ENCODE measurements around the gene CTBP1. TPM values are rescaled to one million over a fixed set of nuclear protein-coding genes. Genes with fewer than 3 reads are reported as not detected.

CTBP1 gene
- total and polyA plus RNA-seq, 4 donors: 121 to 204 (median 138) TPM

- ATAC-seq (ENCODE audit: insufficient read depth, low FRiP score) (no peak), DNase-seq (no peak)
- H3K9me3 ChIP-seq (ENCODE audit: control insufficient read depth in 4 of 4, insufficient read depth in 3 of 4, low read length in 3 of 4): peaks cover 0 to 3% (median 0%) of the 10 kb centered on the region in 4 donors
- H3K36me3 ChIP-seq (ENCODE audit: control insufficient read depth in 4 of 4, insufficient read depth in 4 of 4, low read length in 4 of 4): peaks cover under 1 to 89% (median 37%) of the 10 kb centered on the region in 4 donors
- H3K27me3 ChIP-seq (ENCODE audit: control insufficient read depth in 3 of 3, insufficient read depth in 3 of 3, low read length in 2 of 3): no peaks in the 10 kb centered on the region
- H3K27ac ChIP-seq (ENCODE audit: low read depth in 1 of 2, low read length in 1 of 2): no peak overlapping the region
- H3K4me1 ChIP-seq (ENCODE audit: control insufficient read depth in 5 of 5, insufficient read depth in 5 of 5, low read length in 5 of 5): peaks cover 0 to 17% (median 6%) of the 10 kb centered on the region in 5 donors
- H3K9ac ChIP-seq (ENCODE audit: insufficient read depth in 1 of 2, low read length in 2 of 2): no peak overlapping the region
- TF ChIP-seq, protein P1, sequence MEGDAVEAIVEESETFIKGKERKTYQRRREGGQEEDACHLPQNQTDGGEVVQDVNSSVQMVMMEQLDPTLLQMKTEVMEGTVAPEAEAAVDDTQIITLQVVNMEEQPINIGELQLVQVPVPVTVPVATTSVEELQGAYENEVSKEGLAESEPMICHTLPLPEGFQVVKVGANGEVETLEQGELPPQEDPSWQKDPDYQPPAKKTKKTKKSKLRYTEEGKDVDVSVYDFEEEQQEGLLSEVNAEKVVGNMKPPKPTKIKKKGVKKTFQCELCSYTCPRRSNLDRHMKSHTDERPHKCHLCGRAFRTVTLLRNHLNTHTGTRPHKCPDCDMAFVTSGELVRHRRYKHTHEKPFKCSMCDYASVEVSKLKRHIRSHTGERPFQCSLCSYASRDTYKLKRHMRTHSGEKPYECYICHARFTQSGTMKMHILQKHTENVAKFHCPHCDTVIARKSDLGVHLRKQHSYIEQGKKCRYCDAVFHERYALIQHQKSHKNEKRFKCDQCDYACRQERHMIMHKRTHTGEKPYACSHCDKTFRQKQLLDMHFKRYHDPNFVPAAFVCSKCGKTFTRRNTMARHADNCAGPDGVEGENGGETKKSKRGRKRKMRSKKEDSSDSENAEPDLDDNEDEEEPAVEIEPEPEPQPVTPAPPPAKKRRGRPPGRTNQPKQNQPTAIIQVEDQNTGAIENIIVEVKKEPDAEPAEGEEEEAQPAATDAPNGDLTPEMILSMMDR (IDR thresholded peaks at IDR 0.05; ENCODE audit: control extremely low read depth, extremely low read depth): no peak
- H3K4me3 ChIP-seq: no peak overlapping the region
- 92 to 95% methylated on average over 27 of the region's 27 CpGs for WGBS, 2 donors
Measured at GRCh38 chr4:1229117-1229849, 19.6 kb downstream of the CTBP1 start.

DNA sequence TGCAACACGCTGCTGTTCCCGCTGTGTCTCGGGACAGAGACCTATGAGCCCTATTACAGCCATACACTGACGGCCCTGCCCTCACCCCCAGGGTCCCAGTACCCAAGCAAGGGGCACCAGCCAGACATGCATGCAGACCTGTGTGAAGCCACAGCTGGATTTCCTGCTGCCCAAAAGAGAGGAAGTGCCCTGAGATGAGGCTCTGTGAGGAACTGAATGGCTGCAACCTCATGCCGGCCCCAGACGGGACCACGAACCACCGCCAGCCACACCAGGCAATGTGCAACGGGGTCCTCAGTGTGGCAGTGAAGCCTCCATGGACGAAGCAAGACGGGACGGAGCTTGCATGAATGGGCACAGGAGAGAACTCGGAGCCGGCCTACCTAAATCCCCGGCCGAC lies 21.1 kb downstream of the CTBP1 start:
- ATAC-seq (ENCODE audit: insufficient read depth, low FRiP score): no peak
- H3K27ac ChIP-seq (ENCODE audit: low read depth in 1 of 2, low read length in 1 of 2): no peak overlapping the region
- DNase-seq: no peak
- no peak overlapping the region for H3K4me3 ChIP-seq
- 56 to 78% methylated on average over 16 of the region's 16 CpGs for WGBS, 2 donors
- TF ChIP-seq, protein P1 (IDR thresholded peaks at IDR 0.05; ENCODE audit: control extremely low read depth, extremely low read depth): no peak
- H3K4me1 ChIP-seq (ENCODE audit: control insufficient read depth in 5 of 5, insufficient read depth in 5 of 5, low read length in 5 of 5): peaks cover 0 to 4% (median 3%) of the 10 kb centered on the region in 5 donors
- peaks cover 3 to 91% (median 42%) of the 10 kb centered on the region in 4 donors for H3K36me3 ChIP-seq (ENCODE audit: control insufficient read depth in 4 of 4, insufficient read depth in 4 of 4, low read length in 4 of 4)
- H3K9ac ChIP-seq (ENCODE audit: insufficient read depth in 1 of 2, low read length in 2 of 2): no peak overlapping the region
- peaks cover 0 to 3% (median 0%) of the 10 kb centered on the region in 4 donors for H3K9me3 ChIP-seq (ENCODE audit: control insufficient read depth in 4 of 4, insufficient read depth in 3 of 4, low read length in 3 of 4)
- H3K27me3 ChIP-seq (ENCODE audit: control insufficient read depth in 3 of 3, insufficient read depth in 3 of 3, low read length in 2 of 3): no peaks in the 10 kb centered on the region

DNA sequence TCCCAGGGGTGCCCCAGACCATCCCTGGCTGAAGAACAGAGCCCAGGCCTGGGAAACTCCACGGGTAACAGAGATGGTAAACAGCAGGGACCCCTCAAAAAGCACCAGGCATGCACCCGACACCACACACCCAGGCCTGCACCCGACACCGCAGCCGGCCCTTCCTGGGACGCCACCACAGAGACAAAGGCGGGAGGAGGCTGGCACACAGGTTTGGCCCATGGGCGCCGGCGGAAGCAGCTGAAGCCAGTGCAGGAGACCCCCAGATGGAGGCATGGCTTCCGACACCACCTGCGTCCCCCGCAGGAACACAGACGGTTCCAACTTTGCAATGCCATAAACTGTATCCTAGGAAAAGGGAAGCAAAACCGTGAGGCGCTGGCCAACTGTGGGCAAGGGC lies 22.3 kb downstream of the CTBP1 start:
- H3K36me3 ChIP-seq (ENCODE audit: control insufficient read depth in 4 of 4, insufficient read depth in 4 of 4, low read length in 4 of 4): peaks cover 3 to 95% (median 42%) of the 10 kb centered on the region in 4 donors
- peaks cover 0 to 3% (median 0%) of the 10 kb centered on the region in 4 donors for H3K9me3 ChIP-seq (ENCODE audit: control insufficient read depth in 4 of 4, insufficient read depth in 3 of 4, low read length in 3 of 4)
- no peak overlapping the region for H3K4me3 ChIP-seq
- ATAC-seq (ENCODE audit: insufficient read depth, low FRiP score): no peak
- TF ChIP-seq, protein P1 (IDR thresholded peaks at IDR 0.05; ENCODE audit: control extremely low read depth, extremely low read depth): no peak
- peaks cover 0 to 4% (median 0%) of the 10 kb centered on the region in 5 donors for H3K4me1 ChIP-seq (ENCODE audit: control insufficient read depth in 5 of 5, insufficient read depth in 5 of 5, low read length in 5 of 5)
- no peak overlapping the region for H3K27ac ChIP-seq (ENCODE audit: low read depth in 1 of 2, low read length in 1 of 2)
- H3K9ac ChIP-seq (ENCODE audit: insufficient read depth in 1 of 2, low read length in 2 of 2): no peak overlapping the region
- 85 to 87% methylated on average over 16 of the region's 16 CpGs for WGBS, 2 donors
- DNase-seq: no peak
- H3K27me3 ChIP-seq (ENCODE audit: control insufficient read depth in 3 of 3, insufficient read depth in 3 of 3, low read length in 2 of 3): no peaks in the 10 kb centered on the region
